NCI-H2196 (cell line): Measurements from ENCODE around the gene FCER2.

Source experiments
- DNase-seq: peaks from one replicate; lab custom pipeline; 2025; ENCODE audit not compliant: unreplicated experiment; lab: John Stamatoyannopoulos, UW

The FCER2 gene

DNA sequence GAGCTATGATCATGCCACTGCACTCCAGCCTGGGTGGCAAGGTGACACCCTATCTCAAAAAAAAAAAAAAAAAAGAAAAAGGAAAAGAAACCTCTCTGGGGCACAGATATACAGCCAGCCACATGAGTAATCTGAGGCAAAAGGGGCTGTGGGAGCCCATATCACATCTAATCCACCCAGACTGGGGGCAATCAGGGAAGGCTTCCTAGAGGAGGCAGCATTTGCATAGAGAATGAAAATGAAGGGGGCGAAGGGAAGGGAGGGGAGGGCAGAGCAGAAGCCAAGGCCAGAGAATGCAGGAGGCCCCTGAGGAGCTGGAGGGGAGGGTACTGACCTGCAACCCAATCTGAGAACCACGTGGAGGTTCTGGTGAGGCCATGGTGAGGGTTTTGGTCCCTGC is 51.8 kb downstream of the FCER2 start:
- no peak for DNase-seq

- no peak for DNase-seq
Measured at GRCh38 chr19:7648265-7649014, 53.5 kb downstream of the FCER2 start.

DNA sequence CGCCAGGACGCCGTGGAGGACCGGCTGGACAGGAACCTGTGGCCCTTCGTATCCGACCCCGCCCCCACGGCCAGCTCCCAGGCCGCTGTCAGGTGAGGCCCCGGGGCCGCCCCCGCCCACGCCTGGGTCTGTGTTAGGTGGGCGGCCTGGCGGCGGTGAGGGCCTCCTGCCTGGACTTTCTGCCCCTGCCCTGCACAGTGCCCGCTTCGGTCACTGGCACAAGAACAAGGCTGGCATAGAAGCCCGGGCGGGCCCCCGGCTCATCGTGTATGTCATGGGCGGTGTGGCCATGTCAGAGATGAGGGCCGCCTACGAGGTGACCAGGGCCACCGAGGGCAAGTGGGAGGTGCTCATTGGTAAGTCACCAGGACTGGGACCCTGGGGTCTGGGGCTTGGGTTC is 54.8 kb downstream of the FCER2 start:
- no peak for DNase-seq

DNA sequence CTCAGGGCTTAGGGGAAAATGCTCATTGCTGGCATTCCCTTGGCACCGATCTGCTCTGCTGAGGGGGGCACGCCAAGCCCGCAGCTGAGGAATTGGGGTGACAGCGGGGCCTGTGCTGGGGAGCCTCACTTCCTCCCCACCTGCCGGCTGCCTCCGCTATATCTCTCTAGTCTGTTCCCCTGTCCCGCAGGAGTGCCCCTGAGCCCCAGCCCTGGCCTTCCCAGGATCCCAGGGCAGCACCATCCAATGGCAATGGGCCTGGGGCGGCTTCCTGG is 55.6 kb downstream of the FCER2 start:
- no peak for DNase-seq

- DNase-seq = no peak
Measured at GRCh38 chr19:7645656-7646425, 56.1 kb downstream of the FCER2 start.

DNA sequence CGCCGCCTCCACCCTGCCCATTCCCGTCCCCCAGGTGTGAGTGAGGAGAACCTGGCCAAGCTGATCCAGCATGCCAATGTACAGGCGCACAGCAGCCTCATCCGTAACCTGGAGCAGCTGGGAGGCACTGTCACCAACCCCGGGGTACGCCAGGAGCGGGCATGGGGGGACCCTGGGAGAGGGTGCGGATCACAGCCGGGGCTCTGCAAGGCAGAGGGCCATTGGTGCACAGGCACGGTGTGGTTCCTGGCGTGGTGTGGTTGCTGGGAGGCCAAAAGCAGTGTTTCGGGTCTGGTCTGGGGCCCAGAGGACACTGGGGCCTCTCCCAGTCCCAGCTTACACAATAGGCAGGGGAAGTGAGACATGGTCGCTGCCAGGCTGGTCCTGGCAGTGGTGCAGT is 56.8 kb downstream of the FCER2 start:
- no peak for DNase-seq

DNA sequence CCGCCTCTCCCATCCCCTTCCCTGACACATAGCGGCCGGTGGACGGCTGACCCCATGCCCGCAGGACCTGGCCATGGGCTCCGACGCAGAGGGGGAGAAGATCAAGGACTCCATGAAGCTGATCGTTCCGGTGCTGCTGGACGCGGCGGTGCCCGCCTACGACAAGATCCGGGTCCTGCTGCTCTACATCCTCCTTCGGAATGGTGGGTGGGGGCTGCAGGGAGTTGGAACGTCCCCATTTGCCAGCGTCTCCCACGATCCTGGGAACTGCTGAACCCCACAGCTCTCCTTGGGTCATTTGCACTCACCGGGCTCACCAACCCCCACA is 57.4 kb downstream of the FCER2 start:
- no peak for DNase-seq

DNA sequence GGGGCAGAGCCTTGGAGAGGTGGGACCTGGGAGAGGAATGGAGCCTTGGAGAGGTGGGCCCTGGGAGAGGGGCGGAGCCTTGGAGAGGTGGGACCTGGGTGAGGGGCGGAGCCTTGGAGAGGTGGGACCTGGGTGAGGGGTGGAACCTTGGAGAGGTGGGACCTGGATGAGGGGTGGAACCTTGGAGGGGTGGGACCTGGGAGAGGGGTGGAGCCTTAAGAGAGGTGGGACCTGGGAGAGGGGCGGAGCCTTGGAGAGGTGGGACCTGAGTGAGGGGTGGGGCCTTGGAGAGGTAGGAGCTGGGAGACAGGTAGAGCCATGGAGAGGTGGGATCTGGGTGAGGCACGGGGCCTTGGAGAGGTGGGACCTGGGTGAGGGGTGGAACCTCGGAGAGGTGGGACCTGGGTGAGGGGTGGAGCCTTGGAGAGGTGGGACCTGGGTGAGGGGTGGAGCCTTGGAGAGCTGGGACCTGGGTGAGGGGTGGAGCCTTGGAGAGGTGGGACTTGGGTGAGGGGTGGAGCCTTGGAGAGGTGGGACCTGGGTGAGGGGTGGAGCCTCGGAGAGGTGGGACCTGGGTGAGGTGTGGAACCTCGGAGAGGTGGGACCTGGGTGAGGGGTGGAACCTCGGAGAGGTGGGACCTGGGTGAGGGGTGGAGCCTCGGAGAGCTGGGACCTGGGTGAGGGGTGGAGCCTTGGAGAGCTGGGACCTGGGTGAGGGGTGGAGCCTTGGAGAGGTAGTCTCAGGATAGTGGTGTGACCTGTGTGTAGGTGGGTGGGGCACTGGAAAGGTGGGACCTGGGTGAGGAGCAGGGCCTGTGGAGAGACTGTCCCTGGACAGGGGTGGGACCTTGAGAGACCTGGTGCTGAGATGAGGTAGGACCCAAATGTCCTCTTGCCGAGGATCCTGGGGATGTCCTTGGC is 58.0 kb downstream of the FCER2 start:
- peak; percentile 12 for DNase-seq

DNA sequence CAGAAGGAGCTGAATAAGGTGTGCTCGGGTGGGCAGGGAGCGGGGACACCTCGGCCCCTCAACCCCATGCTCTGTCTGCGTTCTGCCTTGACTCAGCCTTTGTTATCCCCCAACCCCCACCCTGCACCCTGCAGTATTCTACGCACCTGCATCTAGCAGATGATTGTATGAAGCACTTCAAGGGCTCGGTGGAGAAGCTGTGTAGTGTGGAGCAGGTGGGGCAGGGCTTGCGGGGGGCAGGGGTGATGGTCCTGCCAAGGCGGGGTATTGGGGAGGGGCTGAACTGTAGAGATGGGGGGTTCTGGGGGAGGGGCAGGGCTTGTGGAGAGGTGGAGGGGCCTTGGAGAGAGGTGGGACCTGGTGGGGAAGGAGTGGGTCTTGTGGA is 58.9 kb downstream of the FCER2 start:
- DNase-seq = no peak

DNA sequence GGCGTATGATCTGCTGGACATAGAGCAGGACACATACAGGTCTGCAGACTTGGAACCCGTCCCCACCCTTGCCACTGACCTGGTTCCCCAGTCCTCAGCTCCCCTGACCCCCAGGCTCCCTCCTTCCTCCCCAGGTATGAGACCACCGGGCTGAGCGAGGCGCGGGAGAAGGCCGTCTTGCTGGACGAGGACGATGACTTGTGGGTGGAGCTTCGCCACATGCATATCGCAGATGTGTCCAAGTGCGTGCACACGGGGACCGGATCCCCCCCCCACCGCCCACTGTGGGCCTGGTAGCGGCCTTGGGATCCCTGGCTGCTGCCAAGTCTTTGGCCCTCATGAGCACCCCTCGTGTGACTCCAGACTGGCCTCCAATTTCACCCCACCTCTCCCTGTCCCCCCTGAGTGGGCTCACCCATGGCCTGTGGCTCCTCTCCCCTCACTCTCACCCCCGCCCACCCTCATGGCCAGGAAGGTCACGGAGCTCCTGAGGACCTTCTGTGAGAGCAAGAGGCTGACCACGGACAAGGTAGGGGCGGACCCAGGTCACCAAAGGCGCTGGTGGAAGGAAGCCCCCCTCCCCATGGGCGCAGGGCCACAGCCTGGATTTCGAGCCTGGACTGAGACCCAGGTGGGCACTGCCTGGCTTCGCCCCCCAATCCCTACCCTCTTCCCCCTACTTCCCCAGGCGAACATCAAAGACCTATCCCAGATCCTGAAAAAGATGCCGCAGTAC is 59.5 kb downstream of the FCER2 start:
- no peak for DNase-seq

GRCh38 chr19:7641290-7642276 is 60.3 kb downstream of the FCER2 start:
- no peak for DNase-seq

- no peak for DNase-seq
Measured at GRCh38 chr19:7640803-7641202, 61.1 kb downstream of the FCER2 start.

DNA sequence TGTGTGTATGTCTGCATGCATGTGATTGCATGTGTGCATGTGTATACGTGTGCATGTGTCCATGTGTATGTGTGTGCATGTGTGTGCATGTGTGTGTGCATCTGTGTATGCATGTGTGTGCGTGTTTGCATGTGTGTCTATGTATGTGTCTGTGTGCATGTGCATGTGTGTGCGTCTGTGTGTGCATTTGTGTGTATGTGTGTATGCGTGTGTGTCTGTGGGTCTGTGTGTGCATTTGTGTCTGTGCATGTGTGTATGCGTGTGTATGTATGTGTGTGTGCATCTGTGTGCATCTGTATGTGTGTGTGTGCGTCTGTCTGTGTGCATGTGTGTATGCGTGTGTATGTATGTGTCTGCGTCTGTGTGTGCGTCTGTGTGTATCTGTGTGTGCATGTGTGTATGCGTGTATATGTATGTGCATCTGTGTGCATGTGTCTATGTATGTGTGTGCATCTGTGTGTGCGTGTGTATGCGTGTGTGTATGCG is 62.0 kb downstream of the FCER2 start:
- DNase-seq = no peak

DNA sequence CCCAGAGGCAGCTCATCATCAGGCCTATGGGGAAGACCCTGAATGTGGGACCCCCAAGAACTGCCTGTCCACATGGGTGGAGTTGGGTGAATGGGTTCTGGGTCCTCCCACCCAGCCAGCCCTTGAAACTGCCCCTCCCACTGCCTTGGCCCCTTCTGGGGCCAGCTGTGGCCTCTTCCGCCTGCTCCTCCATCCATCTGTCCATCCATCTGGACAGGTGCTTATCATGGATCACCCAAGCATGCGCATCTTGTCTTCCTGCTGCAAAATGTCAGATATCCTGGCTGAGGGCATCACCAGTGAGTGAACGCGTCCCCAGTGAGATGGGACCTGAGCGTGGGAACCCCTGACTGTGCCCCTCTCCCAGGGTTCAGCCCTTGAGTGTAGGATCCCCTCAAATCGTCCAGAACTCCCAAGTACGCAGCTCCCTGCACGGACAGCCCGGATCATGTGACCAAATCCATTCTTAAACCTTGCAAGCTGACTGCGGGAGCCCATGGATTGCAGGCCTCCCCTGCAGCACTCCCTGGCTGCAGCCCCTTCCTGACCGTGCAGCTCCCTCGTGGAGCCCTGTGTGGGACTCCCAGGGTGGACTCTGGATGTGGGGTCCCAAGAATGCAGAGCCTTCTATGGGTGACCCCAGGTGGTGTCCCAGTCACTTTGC is 63.0 kb downstream of the FCER2 start:
- DNase-seq = no peak
